Cardiac septum (tissue), 1 donor: Measurements from ENCODE around the gene F5. TPM values are rescaled to one million over a fixed set of nuclear protein-coding genes. Genes with fewer than 3 reads are reported as not detected.

ENCODE experiments used
- DNase-seq: peaks from one replicate; pipeline ENCODE4 v3.0.0-alpha.2; 2020; ENCODE audit warnings: low spot score
- intact Hi-C: fragments of 100-400 bp; cut with DNase I; formaldehyde crosslinking; loops from one replicate; pipeline ENCODE4 v1.14.0; 2022
- total RNA-seq: library from RNA; stranded (reverse); fragmentation: NEBNext Ultra II Directional; extraction: Animal tissue kit (Norgen Biotek cat#: 25700); gene quantifications from one replicate; pipeline ENCODE4 v1.2.1, GENCODE V29; 2021
- donor health status: DM: no; HTN: no; CAD: no.

F5 gene
- total RNA-seq, 1 donor from 2014 or later, result 0.97 TPM

GRCh38 chr1:169590932-169591331 is 4.7 kb upstream of the F5 start:
- intact Hi-C loops, result no loop called here
- no peak for DNase-seq

GRCh38 chr1:169588785-169589485 is 2.7 kb upstream of the F5 start:
- no peak for DNase-seq
- intact Hi-C loops, result no loop called here

GRCh38 chr1:169588112-169588511 is 1.8 kb upstream of the F5 start:
- intact Hi-C loops, result no loop called here
- no peak for DNase-seq

- DNase-seq, result no peak
- intact Hi-C loops, result no loop called here
These were observed 250 bp downstream of the F5 start for GRCh38 chr1:169586067-169586394.

GRCh38 chr1:169585181-169585580 is 1.1 kb downstream of the F5 start:
- intact Hi-C loops, result no loop called here
- DNase-seq, result no peak

DNA sequence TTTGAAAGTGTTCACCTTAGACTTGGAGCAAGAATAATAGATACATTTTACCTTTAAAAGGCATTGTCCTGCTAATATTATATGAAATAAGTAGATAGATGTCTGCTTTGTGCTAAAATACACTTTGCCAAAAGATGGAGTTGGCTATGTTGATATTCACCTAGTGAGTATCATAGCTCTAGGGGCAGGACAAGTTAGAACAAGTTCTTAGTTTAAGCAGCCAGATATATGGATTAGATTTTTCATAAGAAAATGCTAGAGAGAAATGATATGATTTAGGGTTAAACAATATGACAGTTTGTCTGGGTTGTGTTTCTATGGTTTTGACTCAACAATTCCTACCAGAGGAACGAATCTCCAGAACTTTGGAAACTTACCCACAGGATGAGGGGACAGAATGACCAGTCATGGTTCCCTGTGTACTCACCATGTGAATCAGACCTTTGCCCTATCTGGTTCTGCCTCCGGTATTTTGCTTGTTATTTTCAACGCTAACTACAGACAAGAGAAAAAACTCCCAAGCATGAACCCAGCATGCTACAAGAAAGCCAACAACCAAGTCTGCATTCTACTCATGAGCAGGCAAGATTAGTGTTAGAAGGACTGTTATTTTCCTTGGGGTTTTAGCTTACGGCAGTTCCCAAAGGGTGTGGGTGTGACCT is 1.7 kb downstream of the F5 start:
- intact Hi-C loops, result no loop called here
- no peak for DNase-seq

DNA sequence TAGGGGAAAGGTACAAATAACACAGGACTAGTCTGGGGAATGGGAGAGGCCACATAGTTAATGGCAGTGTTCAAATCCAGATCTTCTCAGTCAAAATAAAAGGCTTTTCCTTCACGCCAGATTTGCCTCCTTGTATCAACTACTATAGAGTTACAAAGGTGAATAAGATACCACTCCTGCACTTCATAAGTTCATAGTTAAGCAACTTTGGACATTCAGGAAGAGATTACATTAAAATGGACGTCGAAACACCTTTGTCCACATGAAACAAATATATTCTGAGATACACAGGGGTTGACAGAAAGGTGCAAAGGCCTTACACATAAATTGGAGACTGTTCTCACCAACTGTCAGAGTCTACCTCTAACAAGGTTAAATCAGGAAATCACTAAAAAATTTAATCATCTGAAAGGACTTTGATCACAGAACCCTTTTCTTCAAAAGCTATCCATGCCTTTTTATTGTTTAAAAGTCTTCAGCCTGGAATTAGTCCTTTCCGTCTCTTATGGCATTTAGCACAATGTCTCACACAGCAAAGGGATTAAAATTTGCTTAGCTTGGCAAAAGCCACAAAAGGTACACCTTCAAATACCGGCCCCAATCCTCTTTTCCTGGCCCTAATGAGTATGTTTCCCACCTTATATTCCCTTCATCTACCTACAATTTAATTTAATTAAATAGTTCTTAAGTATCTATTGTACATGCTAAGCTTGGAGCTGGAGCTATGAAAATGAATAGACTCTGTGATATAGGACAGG is 8.1 kb downstream of the F5 start:
- no peak for DNase-seq
- intact Hi-C loops, result no loop called here

- intact Hi-C loops, result no loop called here
- DNase-seq, result no peak
These were observed 9.3 kb downstream of the F5 start for GRCh38 chr1:169576935-169577331.

DNA sequence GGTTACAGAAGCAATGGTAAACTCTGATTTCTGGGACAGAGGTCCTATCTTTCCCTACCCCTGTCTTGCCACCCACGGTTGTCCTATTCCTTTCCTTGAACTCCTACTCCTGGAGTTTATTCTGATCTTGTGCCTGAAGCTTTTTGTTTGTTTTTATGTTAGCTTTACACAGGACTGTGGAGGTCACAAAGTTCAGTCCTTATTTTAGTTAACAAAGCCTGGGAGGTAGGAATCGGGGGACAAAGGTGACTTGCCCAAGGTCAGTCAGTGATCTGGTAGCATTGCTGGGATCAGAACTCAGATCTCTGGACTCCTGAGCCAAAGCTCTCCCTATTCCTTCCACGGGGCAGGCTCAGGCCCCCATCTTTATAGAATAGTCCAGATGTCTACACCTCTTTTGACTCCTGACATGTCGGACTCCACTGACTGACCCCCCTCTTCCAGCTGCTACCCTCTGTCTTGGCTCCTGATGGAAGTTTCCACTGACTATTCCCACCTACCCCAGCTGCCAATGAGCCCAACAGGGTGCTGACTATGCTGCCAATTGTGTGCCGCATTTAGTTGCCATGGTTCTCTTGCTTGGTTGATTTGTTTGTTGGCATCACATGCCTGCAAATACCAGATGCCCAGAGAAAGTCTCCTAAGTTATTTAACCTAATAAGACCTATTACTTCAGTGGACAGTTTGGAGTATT is 9.9 kb downstream of the F5 start:
- no peak for DNase-seq
- intact Hi-C loops, result no loop called here

DNA sequence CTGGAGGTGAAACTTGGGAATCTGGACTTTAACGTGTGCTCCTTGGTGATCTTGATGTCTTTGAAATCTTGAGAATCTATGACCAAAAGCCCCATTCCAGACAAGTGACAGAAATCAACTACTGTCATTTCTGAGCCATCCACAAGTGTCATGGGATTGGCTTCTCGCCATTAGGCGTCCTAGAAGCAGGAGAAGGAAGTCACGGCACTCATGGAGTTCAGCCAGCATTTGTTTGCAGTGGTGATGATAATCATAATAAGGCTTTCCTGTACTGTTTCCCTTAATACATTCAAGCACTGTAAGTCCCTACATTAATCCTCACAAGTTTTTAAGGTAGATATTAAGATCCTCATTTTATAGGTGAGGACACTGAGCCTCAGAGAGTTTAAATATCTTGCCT is 11.9 kb downstream of the F5 start:
- no peak for DNase-seq
- intact Hi-C loops, result no loop called here

GRCh38 chr1:169572187-169572586 is 14.1 kb downstream of the F5 start:
- no peak for DNase-seq
- intact Hi-C loops, result no loop called here

DNA sequence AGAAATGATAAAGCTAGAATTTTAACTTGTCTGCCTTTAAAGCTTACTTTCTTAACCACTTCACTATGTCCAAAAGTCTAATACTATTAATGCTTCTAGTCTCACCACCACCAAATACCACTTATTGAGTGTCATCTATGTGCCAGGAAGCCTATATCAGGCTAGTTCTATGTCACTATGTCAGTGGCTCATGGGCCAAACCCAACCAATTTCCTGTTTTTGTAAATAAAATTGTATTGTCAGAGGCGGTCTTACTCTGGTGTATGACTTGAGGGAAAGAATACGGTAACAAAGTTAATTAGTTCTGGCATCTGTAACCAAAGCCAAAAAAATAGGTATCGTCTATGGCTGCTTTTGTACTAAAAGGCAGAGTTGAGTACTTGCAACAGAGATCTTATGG is 14.8 kb downstream of the F5 start:
- no peak for DNase-seq
- intact Hi-C loops, result no loop called here

- intact Hi-C loops, result no loop called here
- no peak for DNase-seq
These were observed 16.1 kb downstream of the F5 start for GRCh38 chr1:169570172-169570574.

- intact Hi-C loops, result no loop called here
- DNase-seq, result no peak
These were observed 17.8 kb downstream of the F5 start for GRCh38 chr1:169568497-169568896.

GRCh38 chr1:169565335-169566271 is 20.7 kb downstream of the F5 start:
- intact Hi-C loops, result no loop called here
- DNase-seq, result no peak

- no peak for DNase-seq
- intact Hi-C loops, result no loop called here
These were observed 22.6 kb downstream of the F5 start for GRCh38 chr1:169563650-169564049.

GRCh38 chr1:169563019-169563615 is 23.2 kb downstream of the F5 start:
- intact Hi-C loops, result no loop called here
- DNase-seq, result no peak

GRCh38 chr1:169561692-169562091 is 24.6 kb downstream of the F5 start:
- intact Hi-C loops, result no loop called here
- no peak for DNase-seq

- no peak for DNase-seq
- intact Hi-C loops, result no loop called here
These were observed 29.1 kb downstream of the F5 start for GRCh38 chr1:169557131-169557530.
